Anterior cingulate cortex (tissue), 58 donors: Measurements from ENCODE around the gene SATB1.
"Not testable (repeated sequence)": the region's sequence is repeated elsewhere in the genome, so short reads cannot be mapped to it uniquely, and the experiment has no call there.

Source experiments
- DNase-seq, 58 donors: peaks; one replicate each; lab custom pipeline; 2025; lab: John Stamatoyannopoulos, UW

The SATB1 gene

DNA sequence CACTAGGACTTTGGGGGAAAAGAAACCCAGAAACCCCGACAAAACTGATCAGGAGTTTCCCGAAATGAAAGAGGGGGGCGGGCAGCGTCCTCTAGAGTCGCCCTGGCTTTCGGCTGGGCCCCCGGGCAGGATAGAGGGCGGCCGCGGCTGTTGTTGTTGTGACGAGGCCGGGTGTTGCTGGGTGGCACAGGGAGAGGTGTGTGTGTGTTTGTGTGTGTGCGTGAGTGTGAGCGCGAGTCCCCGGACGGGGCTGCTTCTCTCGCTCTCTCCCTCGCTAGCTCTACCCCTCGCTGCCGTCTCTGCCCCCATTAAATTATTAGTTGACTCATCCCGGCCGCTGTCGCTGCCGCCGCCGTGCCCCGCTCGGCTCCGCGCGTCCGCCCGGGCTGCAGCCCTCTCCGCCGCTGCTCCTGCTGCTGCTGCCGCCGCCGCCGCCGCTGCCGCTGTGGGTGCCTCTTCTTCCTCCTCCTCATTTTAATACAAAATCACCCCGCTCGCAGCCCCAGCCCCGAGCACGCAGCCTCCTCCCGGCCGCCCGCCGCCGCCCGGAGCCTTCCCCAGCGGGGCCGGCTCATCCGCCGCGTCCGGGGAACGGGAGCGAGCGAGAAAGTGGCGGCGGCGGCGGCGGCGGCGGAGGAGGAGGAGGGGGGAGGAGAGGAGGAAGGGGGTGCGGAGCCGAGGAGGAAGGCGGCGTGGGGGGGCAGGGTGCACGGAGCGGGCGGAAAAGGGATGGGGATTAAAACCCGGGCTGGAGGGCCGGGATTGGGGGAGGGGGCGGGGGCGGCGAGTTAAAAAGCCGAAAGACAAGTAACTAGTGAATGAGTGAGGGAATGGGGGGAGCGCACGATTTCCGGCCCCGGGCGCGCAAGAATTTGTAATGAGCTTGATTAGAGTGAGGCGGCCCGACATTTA, at the start of gene SATB1:
Gene SATB1, minus strand, starts transcription at position 611 of the 912 bp plus-strand sequence. CDS start 4,372 bp downstream, outside the sequence.
- peak in 51 of 58 donors; percentile 34 to 83 (median 68) for DNase-seq

DNA sequence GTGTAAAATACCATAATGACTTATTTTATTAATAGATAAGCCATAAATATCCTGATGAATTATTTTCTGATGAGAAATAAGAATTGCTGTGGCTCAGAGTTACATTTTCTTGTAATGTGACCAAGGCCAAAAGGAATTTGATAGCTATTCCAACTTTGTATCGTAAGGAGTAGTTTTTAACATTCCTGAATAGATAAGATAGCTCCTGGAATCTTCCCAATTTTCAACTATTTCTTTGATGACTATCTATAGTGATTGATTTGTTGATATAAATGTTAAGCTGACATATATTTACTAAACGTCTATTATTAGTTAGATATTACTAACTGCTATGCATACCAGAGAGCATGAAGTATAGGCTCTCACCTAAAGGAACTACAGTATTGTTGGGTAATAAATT, 49.1 kb upstream of the SATB1 start:
- no peak for DNase-seq

- DNase-seq, result no peak
These were observed 44.6 kb upstream of the SATB1 start for GRCh38 chr3:18469775-18470174.

- DNase-seq, result no peak
These were observed 41.0 kb upstream of the SATB1 start for GRCh38 chr3:18466136-18466535.

- DNase-seq, result no peak
These were observed 29.6 kb upstream of the SATB1 start for GRCh38 chr3:18454766-18455165.

DNA sequence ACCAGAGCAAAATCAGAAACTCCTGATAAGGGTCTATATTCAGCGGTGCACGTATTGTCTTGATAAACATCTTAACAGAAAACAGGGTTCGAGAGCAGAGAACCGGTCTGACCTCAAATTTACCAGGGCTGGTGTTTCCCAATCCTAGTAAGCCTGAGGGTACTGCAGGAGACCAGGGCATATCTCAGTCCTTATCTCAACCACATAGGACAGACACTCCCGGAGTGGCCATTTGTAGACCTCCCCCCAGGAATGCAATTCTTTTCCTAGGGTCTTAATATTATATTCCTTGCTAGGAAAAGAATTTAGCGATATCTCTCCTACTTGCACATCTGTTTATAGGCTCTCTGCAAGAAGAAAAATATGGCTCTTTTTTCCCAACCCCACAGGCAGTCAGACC, 24.5 kb upstream of the SATB1 start:
- DNase-seq, result not testable (repeated sequence)

DNA sequence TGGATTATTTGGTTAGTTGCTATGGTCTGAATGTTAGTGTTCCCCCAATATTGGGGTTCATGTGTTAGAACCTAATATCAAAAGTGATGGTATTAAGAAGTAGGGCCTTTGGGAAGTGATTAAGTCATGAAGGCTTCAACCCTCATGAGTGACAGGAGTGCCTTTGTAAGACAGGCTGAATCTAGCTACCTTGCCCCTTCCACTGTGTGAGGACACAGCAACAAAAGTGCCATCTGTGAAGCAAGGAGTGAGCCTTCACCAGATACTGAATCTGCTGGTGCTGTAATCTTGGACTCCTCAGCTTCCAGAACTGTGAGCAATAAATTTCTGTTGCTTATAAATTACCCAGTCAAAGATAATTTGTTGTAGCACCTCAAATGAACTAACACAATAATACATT, 22.6 kb upstream of the SATB1 start:
- DNase-seq, result no peak

- no peak for DNase-seq
These were observed 21.1 kb upstream of the SATB1 start for GRCh38 chr3:18446149-18446825.

- peak in 4 of 58 donors; percentile 28 to 55 (median 32) for DNase-seq
These were observed 20.4 kb upstream of the SATB1 start for GRCh38 chr3:18445401-18446148.

DNA sequence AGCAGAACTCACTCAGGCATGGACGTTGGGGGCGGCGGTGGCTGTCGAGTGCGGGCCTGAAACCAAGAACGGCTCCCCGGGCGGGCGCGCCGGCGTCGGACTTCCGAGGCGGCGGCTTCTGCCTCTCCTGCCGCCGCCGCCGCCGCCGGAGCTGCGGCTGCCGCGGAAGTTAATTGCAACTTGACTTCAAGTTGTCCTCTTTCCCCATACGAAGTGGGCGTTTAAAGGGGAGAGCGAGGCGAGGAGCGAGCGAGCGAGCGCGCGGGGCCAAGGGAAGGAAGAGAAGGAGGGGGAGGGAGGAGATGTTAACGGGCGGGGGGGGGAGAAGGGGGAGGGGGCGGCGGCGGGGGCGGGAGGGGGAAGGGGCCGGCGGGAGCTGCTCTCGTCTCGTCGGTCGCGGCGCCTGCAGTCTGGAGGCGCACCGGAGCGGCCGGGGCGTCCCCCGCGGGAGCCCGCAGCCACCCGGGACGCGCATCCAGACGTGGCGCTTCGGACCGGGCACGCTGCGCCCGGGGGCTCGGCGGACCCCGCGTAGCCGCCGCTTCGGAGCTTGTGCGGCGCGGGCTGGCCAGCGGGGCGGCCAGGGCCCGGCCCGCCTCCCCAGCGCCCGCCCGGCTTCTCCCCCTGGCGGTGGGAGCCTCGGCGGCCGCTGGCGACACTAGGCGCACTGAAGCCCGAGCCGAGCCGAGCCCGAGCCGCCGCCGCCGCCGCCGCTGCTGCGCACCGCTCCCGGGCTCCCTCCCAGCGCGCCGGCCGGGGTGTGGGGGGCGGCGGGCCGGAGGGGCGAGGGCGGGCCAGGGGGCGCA, 19.7 kb upstream of the SATB1 start:
- DNase-seq, result peak in 23 of 58 donors; percentile 4 to 75 (median 41)

- peak in 4 of 58 donors; percentile 7 to 56 (median 12) for DNase-seq
These were observed 18.8 kb upstream of the SATB1 start for GRCh38 chr3:18443665-18444594.

- DNase-seq, result no peak
These were observed 17.9 kb upstream of the SATB1 start for GRCh38 chr3:18442756-18443664.

GRCh38 chr3:18441551-18441950, 16.4 kb upstream of the SATB1 start:
- DNase-seq, result no peak

- DNase-seq, result no peak
These were observed 15.1 kb upstream of the SATB1 start for GRCh38 chr3:18440066-18440722.

DNA sequence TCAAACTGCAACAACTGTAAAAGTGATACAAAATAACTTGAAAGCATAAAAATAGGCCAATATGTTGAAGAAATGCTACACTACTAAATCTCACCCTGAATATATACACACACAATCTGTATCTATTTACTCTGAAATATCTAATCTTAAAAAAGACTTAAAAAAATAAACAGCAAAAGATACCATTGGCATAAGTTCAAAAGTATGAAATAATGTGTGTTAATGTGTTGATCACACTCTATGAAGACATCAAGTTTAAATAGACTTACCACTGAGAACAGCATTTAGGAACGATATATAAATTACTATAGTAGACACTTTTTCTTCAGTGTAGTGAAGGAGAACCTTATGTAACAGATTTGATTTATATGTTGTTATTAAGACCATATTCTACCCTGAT, 14.1 kb upstream of the SATB1 start:
- no peak for DNase-seq

- DNase-seq, result no peak
These were observed 13.4 kb upstream of the SATB1 start for GRCh38 chr3:18438586-18438985.

DNA sequence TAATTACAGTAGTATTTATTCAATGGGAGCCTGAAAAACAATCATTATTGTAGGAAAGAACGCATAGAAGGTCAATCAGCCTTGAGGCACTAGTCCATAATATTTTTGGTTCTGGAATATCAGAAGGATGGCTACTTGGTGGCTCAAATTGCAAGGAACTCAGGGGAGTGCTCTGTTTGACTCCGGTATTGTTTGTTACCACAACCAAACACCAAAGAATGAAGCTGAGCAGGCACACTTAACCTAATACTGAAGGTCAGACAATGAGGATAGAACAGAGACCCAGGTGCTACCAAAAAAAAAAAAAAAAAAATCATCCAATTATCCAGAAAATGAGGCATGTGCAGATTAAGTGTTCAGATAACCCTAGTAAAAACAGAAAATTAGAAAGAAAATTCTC, 11.1 kb upstream of the SATB1 start:
- DNase-seq, result no peak
